G401 (cell line): ENCODE data around the gene PRPF8. TPM values are rescaled to one million over a fixed set of nuclear protein-coding genes. Genes with fewer than 3 reads are reported as not detected.
A peak's percentile ranks its signal among the peaks of the same experiment; 100 is the strongest.

Experiments
- DNase-seq: peaks from one replicate; pipeline ENCODE4 v3.0.0-alpha.2; 2015; ENCODE audit warnings: low spot score
- in situ Hi-C: cut with HindIII; loops from 2 replicates; pipeline ENCODE4 v1.10.0; 2016; ENCODE audit warnings: low sequenced_read_pairs, mixed read lengths
- total RNA-seq: library from RNA; depleted of rRNA; stranded (reverse); fragments of >200 nt; shearing (Covaris generic); gene quantifications from 2 replicates; pipeline ENCODE4 v1.2.3, GENCODE V29; 2014

Gene PRPF8
- total RNA-seq, 1 experiment from 2014 or later: 202 TPM

GRCh38 chr17:1648963-1649843 is 35.5 kb downstream of the PRPF8 start:
- DNase-seq: peak; percentile 92
- in situ Hi-C loops: no loop called here

GRCh38 chr17:1648173-1648962 is 36.3 kb downstream of the PRPF8 start:
- DNase-seq: peak; percentile 50
- in situ Hi-C loops: no loop called here

GRCh38 chr17:1647802-1648171 is 36.9 kb downstream of the PRPF8 start:
- in situ Hi-C loops: no loop called here
- DNase-seq: no peak

GRCh38 chr17:1646199-1646875 is 38.3 kb downstream of the PRPF8 start:
- in situ Hi-C loops: no loop called here
- no peak for DNase-seq

GRCh38 chr17:1645207-1646171 is 39.2 kb downstream of the PRPF8 start, which contains the start of gene SCARF1:
Gene SCARF1, minus strand, starts transcription at chr17:1645732. Its CDS starts 35 bp downstream, at chr17:1645697.
- DNase-seq: no peak
- in situ Hi-C loops: no loop called here

GRCh38 chr17:1644493-1645206 is 40.0 kb downstream of the PRPF8 start:
- DNase-seq: no peak
- in situ Hi-C loops: no loop called here

- in situ Hi-C loops: no loop called here
- DNase-seq: no peak
Measured at GRCh38 chr17:1643999-1644492, 40.6 kb downstream of the PRPF8 start.

GRCh38 chr17:1643293-1643998 is 41.2 kb downstream of the PRPF8 start:
- DNase-seq: no peak
- in situ Hi-C loops: no loop called here

- in situ Hi-C loops: no loop called here
- no peak for DNase-seq
Measured at GRCh38 chr17:1641065-1641403, 43.6 kb downstream of the PRPF8 start.

GRCh38 chr17:1640329-1641064 is 44.2 kb downstream of the PRPF8 start:
- DNase-seq: no peak
- in situ Hi-C loops: no loop called here

- DNase-seq: no peak
- in situ Hi-C loops: no loop called here
Measured at GRCh38 chr17:1639549-1640180, 45.0 kb downstream of the PRPF8 start.

GRCh38 chr17:1638624-1639300 is 45.9 kb downstream of the PRPF8 start:
- in situ Hi-C loops: no loop called here
- DNase-seq: no peak

GRCh38 chr17:1638171-1638590 is 46.5 kb downstream of the PRPF8 start:
- in situ Hi-C loops: no loop called here
- DNase-seq: no peak

GRCh38 chr17:1636732-1637285 is 47.9 kb downstream of the PRPF8 start:
- no peak for DNase-seq
- in situ Hi-C loops: no loop called here

GRCh38 chr17:1635675-1636465 is 48.8 kb downstream of the PRPF8 start:
- in situ Hi-C loops: no loop called here
- no peak for DNase-seq
